ENCODE data around the gene TNS4.

GRCh38 chr17:40517981-40518380 lies 16.6 kb upstream of the TNS4 start:
- TF ChIP-seq FOXA1 (IDR thresholded peaks at IDR 0.05) (no peak), TARDBP (IDR thresholded peaks at IDR 0.05) (no peak), BHLHE40 (IDR thresholded peaks at IDR 0.05; ENCODE audit: borderline replicate concordance) (no peak), ZNF384 (IDR thresholded peaks at IDR 0.05) (no peak)
